SK-N-SH (cell line): ENCODE measurements around the gene ADAMTS16.

Experiments
- CTCF ChIP-seq: fragments of 200-600 bp; sonication (generic); IDR thresholded peaks from 2 replicates; pipeline ENCODE4 v1.6.1; 2017; ENCODE audit warnings: antibody characterized with exemption, mild to moderate bottlenecking, moderate library complexity
- ELF1 ChIP-seq: IDR thresholded peaks from 2 replicates; pipeline ENCODE4 v1.4.0; 2012
- EP300 ChIP-seq, 2 experiments: IDR thresholded peaks; 2 replicates each; pipeline versions ENCODE4 v1.4.0 to v1.6.1; 2012; ENCODE audit warnings: borderline replicate concordance in 1 of 2, low read depth in 1 of 2, low read length in 1 of 2
- EZH2phosphoT487 ChIP-seq: fragments of 200-600 bp; sonication (generic); IDR thresholded peaks from 2 replicates; pipeline ENCODE4 v1.6.1; 2017; ENCODE audit warnings: low read depth, mixed run types, mild to moderate bottlenecking, antibody characterized with exemption, moderate library complexity, borderline replicate concordance
- GABPA ChIP-seq: IDR thresholded peaks from 2 replicates; pipeline ENCODE4 v1.4.0; 2012; ENCODE audit warnings: low read depth, mild to moderate bottlenecking
- MAX ChIP-seq: IDR thresholded peaks from 2 replicates; pipeline ENCODE4 v1.4.0; 2012; ENCODE audit warnings: low read depth
- POLR2AphosphoS5 ChIP-seq: IDR thresholded peaks from 2 replicates; pipeline ENCODE4 v1.6.1; 2012; ENCODE audit warnings: low read depth, low read length
- SIN3A ChIP-seq: IDR thresholded peaks from 2 replicates; pipeline ENCODE4 v1.6.1; 2012; ENCODE audit warnings: low read depth, mild to moderate bottlenecking, low read length, moderate library complexity, borderline replicate concordance
- SMC3 ChIP-seq: IDR thresholded peaks from 2 replicates; pipeline ENCODE4 v1.6.1; 2012; ENCODE audit warnings: low read depth, low read length, improper control_type of control experiment
- USF2 ChIP-seq: fragments of 150-350 bp; IDR thresholded peaks from 2 replicates; pipeline ENCODE4 v1.6.1; 2017; ENCODE audit warnings: antibody characterized with exemption, low read length, low read depth, borderline replicate concordance

GRCh38 chr5:5297432-5298067 lies 157.4 kb downstream of the ADAMTS16 start:
- TF ChIP-seq CTCF (no peak), EZH2phosphoT487 (no peak), EP300 (IDR thresholded peaks at IDR 0.05; ENCODE audit: borderline replicate concordance in 1 of 2, low read depth in 1 of 2, low read length in 1 of 2) (no peak), POLR2AphosphoS5 (no peak), ELF1 (no peak), SIN3A (no peak), USF2 (no peak), GABPA (no peak), MAX (no peak), SMC3 (no peak)
